K562 (cell line): ENCODE measurements around the gene SIRPD. TPM values are rescaled to one million over a fixed set of nuclear protein-coding genes. Genes with fewer than 3 reads are reported as not detected.

Experiments
- ATAC-seq: fragments of 200-7000 bp; cut with Tn5 transposase; 3 replicates; pipeline ENCODE4 v1.9.1; 2020; ENCODE audit warnings: moderate library complexity
- BruUV-seq: library from RNA; stranded (reverse); fragments of 400-500 nt; replicated peaks from 2 replicates; lab custom pipeline; 2021; lab: Mats Ljungman, UMichigan
- CTCF ChIA-PET: fragments of 300-600 bp; formaldehyde crosslinking; extraction: SDS; loops from one replicate; lab custom pipeline; 2021; ENCODE audit warnings: low intra/inter-chr PET ratio; lab: Yijun Ruan, JAX
- POLR2A ChIA-PET: fragments of 300-600, 350-650 bp; sonication (Branson Sonifier 250); formaldehyde crosslinking; extraction: SDS; loops from one replicate; lab custom pipeline; 2021; ENCODE audit warnings: antibody characterized with exemption, inconsistent platforms; lab: Yijun Ruan, JAX
- DNase-seq, 4 experiments: peaks; one replicate each; pipeline versions ENCODE4 v3.0.0 to v3.0.0-alpha.2; 2011 to 2018; ENCODE audit warnings: low spot score in 3 of 4, mixed read lengths in 3 of 4; ENCODE audit errors: extremely low read depth in 1 of 4
- FAIRE-seq: peaks from 2 replicates; lab custom pipeline; 2011; peaks lifted over from hg19 to GRCh38; lab: Jason Lieb, UNC
- H2AFZ ChIP-seq: 2 replicates; pipeline ENCODE4 v1.6.0; 2011; ENCODE audit warnings: low read depth, low read length, control low read depth, inconsistent platforms
- H3K27ac ChIP-seq: fragments of 200-600 bp; 3 replicates; pipeline ENCODE4 v1.8.0; 2011; ENCODE audit warnings: low read depth, mild to moderate bottlenecking, control low read depth, inconsistent platforms, low read length, moderate library complexity, mixed read lengths; ENCODE audit errors: extremely low read depth
- H3K27me3 ChIP-seq, 2 experiments: fragments of 300-600 bp in 1 of 2; 2 replicates in 1 of 2; 3 replicates in 1 of 2; pipeline versions ENCODE4 v1.6.0 to v1.8.0; 2011; ENCODE audit warnings: inconsistent platforms in 2 of 2, low read length in 2 of 2, mild to moderate bottlenecking in 1 of 2, mixed read lengths in 1 of 2, moderate library complexity in 1 of 2; ENCODE audit not compliant: control insufficient read depth in 2 of 2, insufficient read depth in 2 of 2
- H3K36me3 ChIP-seq: fragments of 300-600 bp; 3 replicates; pipeline ENCODE4 v1.8.0; 2011; ENCODE audit warnings: mild to moderate bottlenecking, low read length, inconsistent platforms; ENCODE audit not compliant: control insufficient read depth, insufficient read depth
- H3K4me1 ChIP-seq, 2 experiments: fragments of 200-600 bp in 1 of 2; replicated peaks in 1 of 2; 2 replicates in 1 of 2; 3 replicates in 1 of 2; pipeline versions ENCODE4 v1.5.1 to v1.8.0; 2011; ENCODE audit warnings: inconsistent platforms in 2 of 2, low read length in 2 of 2, mild to moderate bottlenecking in 1 of 2, mixed read lengths in 1 of 2, moderate library complexity in 1 of 2; ENCODE audit not compliant: control insufficient read depth in 2 of 2, insufficient read depth in 2 of 2
- H3K4me2 ChIP-seq: 2 replicates; pipeline ENCODE4 v1.6.1; 2011; ENCODE audit warnings: low read length, control low read depth, inconsistent platforms, mixed read lengths; ENCODE audit not compliant: insufficient read depth
- H3K4me3 ChIP-seq: fragments of 200-600 bp; sonication (generic), shearing (Covaris generic); 2 replicates; pipeline ENCODE4 v1.5.1; 2016; ENCODE audit warnings: control low read depth, inconsistent platforms
- H3K79me2 ChIP-seq: fragments of 200-600 bp; 3 replicates; pipeline ENCODE4 v1.8.0; 2011; ENCODE audit warnings: low read length, inconsistent platforms; ENCODE audit not compliant: control insufficient read depth, insufficient read depth
- H3K9ac ChIP-seq, 2 experiments: 2 replicates each; pipeline versions ENCODE4 v1.6.0 to v1.6.1; 2011; ENCODE audit warnings: low read depth in 2 of 2, low read length in 2 of 2, control low read depth in 1 of 2, inconsistent platforms in 1 of 2, mild to moderate bottlenecking in 1 of 2, mixed read lengths in 1 of 2; ENCODE audit not compliant: insufficient read depth in 1 of 2
- H3K9me1 ChIP-seq: one replicate; pipeline ENCODE4 v1.6.0; 2011; ENCODE audit warnings: inconsistent platforms, mild to moderate bottlenecking, low read length, moderate library complexity; ENCODE audit not compliant: control insufficient read depth, insufficient read depth
- H3K9me3 ChIP-seq: replicated peaks from 2 replicates; pipeline ENCODE4 v1.5.1; 2011; ENCODE audit warnings: low read depth, low read length, inconsistent platforms; ENCODE audit not compliant: control insufficient read depth, insufficient read depth
- H4K20me1 ChIP-seq: replicated peaks from 2 replicates; pipeline ENCODE4 v1.6.1; 2011; ENCODE audit warnings: low read length, inconsistent platforms, mixed read lengths; ENCODE audit not compliant: control insufficient read depth, insufficient read depth
- ATF4 ChIP-seq: fragments of 450-650 bp; formaldehyde crosslinking; IDR thresholded peaks from 2 replicates; pipeline ENCODE4 v1.4.0; 2022; ENCODE audit warnings: mild to moderate bottlenecking, moderate library complexity
- CHD1 ChIP-seq: fragments of 200-600 bp; sonication (generic); IDR thresholded peaks from one replicate; pipeline ENCODE4 v1.6.1; 2012; ENCODE audit warnings: mild to moderate bottlenecking, moderate library complexity, low read length, inconsistent platforms
- IRF1 ChIP-seq: sonication (generic); formaldehyde crosslinking; IDR thresholded peaks from 2 replicates; pipeline ENCODE4 v1.8.0; 2022; ENCODE audit warnings: missing genetic modification reagents, mild to moderate bottlenecking, borderline replicate concordance
- IRF9 ChIP-seq: fragments of 450-650 bp; IDR thresholded peaks from 2 replicates; pipeline ENCODE4 v1.6.1; 2016; ENCODE audit warnings: missing biosample characterization, missing genetic modification characterization
- NELFE ChIP-seq: IDR thresholded peaks from 2 replicates; pipeline ENCODE4 v1.6.1; 2011; ENCODE audit warnings: mild to moderate bottlenecking; ENCODE audit not compliant: insufficient read depth, insufficient read length
- PCBP1 ChIP-seq: fragments of 200-400 bp; formaldehyde crosslinking; IDR thresholded peaks from 2 replicates; pipeline ENCODE4 v1.6.1; 2018; ENCODE audit warnings: mild to moderate bottlenecking, low read depth, low read length; ENCODE audit not compliant: poor library complexity, severe bottlenecking
- RAD21 ChIP-seq, 2 experiments: fragments of 250-450 bp in 1 of 2; fragments of 450-650 bp in 1 of 2; sonication (Bioruptor Pico) in 1 of 2; formaldehyde crosslinking in 1 of 2; IDR thresholded peaks in 1 of 2; conservative IDR thresholded peaks in 1 of 2; 2 replicates each; pipeline versions ENCODE4 v1.4.0 to v1.8.0; 2020 to 2022; ENCODE audit warnings: mild to moderate bottlenecking in 2 of 2, moderate library complexity in 1 of 2
- REST ChIP-seq, 2 experiments: fragments of 450-650 bp; formaldehyde crosslinking in 1 of 2; IDR thresholded peaks; 2 replicates each; pipeline versions ENCODE4 v1.4.0 to v1.6.1; 2014 to 2020; ENCODE audit warnings: mild to moderate bottlenecking in 2 of 2, borderline replicate concordance in 1 of 2, low read depth in 1 of 2
- TEAD4 ChIP-seq, 2 experiments: sonication (generic) in 1 of 2; formaldehyde crosslinking in 1 of 2; IDR thresholded peaks; 2 replicates each; pipeline versions ENCODE4 v1.6.1 to v1.8.0; 2012 to 2022; ENCODE audit warnings: borderline replicate concordance in 1 of 2, inconsistent platforms in 1 of 2, low read length in 1 of 2, mild to moderate bottlenecking in 1 of 2, missing genetic modification reagents in 1 of 2
- WGBS: fragments of 100-300 bp; shearing (Covaris generic); methylation state at CpG from one replicate; pipeline ENCODE4 v1.1.6; 2016; ENCODE audit warnings: low coverage, mixed read lengths; ENCODE audit not compliant: insufficient coverage; ENCODE audit errors: missing lambda C conversion rate; 5-methylcytosine and 5-hydroxymethylcytosine counted together
- in situ Hi-C: fragments of 300-500 bp; cut with MboI; formaldehyde crosslinking; loops from 4 replicates; pipeline ENCODE4 v1.15.0; 2018; ENCODE audit warnings: inconsistent platforms, mixed read lengths
- intact Hi-C: fragments of 100-400 bp; cut with micrococcal nuclease; formaldehyde crosslinking; loops from 2 replicates; pipeline ENCODE4 v1.14.2; 2022
- polyA plus RNA-seq, 8 experiments: library from polyadenylated mRNA; depleted of rRNA in 4 of 8; stranded (reverse) in 5 of 8; unstranded in 3 of 8; fragments of >200 nt; fragmentation: Nextera tagmentation in 2 of 8; fragmentation: Illumina TruSeq in 1 of 8; extraction: Ambion mirVana in 2 of 8; extraction: Trizol in 1 of 8; gene quantifications; 2 replicates each; pipeline versions ENCODE4 v1.2.1 to v1.2.3, GENCODE V29; 2011 to 2014; ENCODE audit warnings: inconsistent platforms in 1 of 8, missing spikeins in 1 of 8
- total RNA-seq, 7 experiments: library from RNA; depleted of rRNA in 6 of 7; stranded (reverse); fragments of >200 nt in 6 of 7; fragmentation: Illumina TruSeq in 2 of 7; extraction: Trizol in 2 of 7; gene quantifications; 2 replicates each; pipeline versions ENCODE4 v1.2.1 to v1.2.3, GENCODE V29; 2011 to 2021; ENCODE audit warnings: low replicate concordance in 1 of 7

The SIRPD gene
- total and polyA plus RNA-seq, 9 of the 15 experiments (the other 6 are each of a cell fraction or from before 2014, with no cell fraction given): not detected

GRCh38 chr20:1533059-1533458, 24.4 kb downstream of the SIRPD start (continued):
- TF ChIP-seq IRF1 (no peak), ATF4 (no peak), TEAD4 (IDR thresholded peaks at IDR 0.05; ENCODE audit: low read length) (no peak), TEAD4 (CRISPR knock-in tag; IDR thresholded peaks at IDR 0.05; ENCODE audit: borderline replicate concordance) (no peak), IRF9 (tag) (no peak), RAD21 (CRISPR knock-in tag; conservative IDR thresholded peaks at IDR 0.05 in 1 of 2, IDR thresholded peaks at IDR 0.05 in 1 of 2) (peak; percentile 15 to 46; a peak in 2 of 4 replicates)

GRCh38 chr20:1528811-1529210, 28.7 kb downstream of the SIRPD start:
- H2AFZ ChIP-seq: no peak overlapping the region
- ATAC-seq (no peak), DNase-seq (no peak), FAIRE-seq (no peak)
- H3K9me1 ChIP-seq: no peaks in the 10 kb centered on the region
- ChIA-PET CTCF (no interaction called here), POLR2A (no interaction called here)
- no peak overlapping the region for H3K4me3 ChIP-seq
- H3K27me3 ChIP-seq: no peaks in the 10 kb centered on the region; a peak in 2 of 5 replicates
- WGBS: no CpG with 5 or more reads among the region's 1 CpG
- no peaks in the 10 kb centered on the region; a peak in 1 of 5 replicates for H3K4me1 ChIP-seq
- intact Hi-C loops: no loop called here
- in situ Hi-C loops: no loop called here
- no peak overlapping the region for H3K9ac ChIP-seq
- H4K20me1 ChIP-seq: no peaks in the 10 kb centered on the region
- H3K79me2 ChIP-seq: no peaks in the 10 kb centered on the region
- H3K36me3 ChIP-seq: no peaks in the 10 kb centered on the region
- no peak overlapping the region for H3K27ac ChIP-seq
- no TSS peak for BruUV-seq
- no peak overlapping the region for H3K4me2 ChIP-seq
- H3K9me3 ChIP-seq: no peaks in the 10 kb centered on the region
- TF ChIP-seq NELFE: no peak
- TF ChIP-seq CHD1: no peak
- no peak for TF ChIP-seq PCBP1
- no peak for TF ChIP-seq REST (IDR thresholded peaks at IDR 0.05; ENCODE audit: borderline replicate concordance)
- TF ChIP-seq REST (CRISPR knock-in tag; IDR thresholded peaks at IDR 0.05; ENCODE audit: low read depth): no peak
